GOT3 (cell line): ENCODE results near the gene CASD1.

ENCODE experiments used
- DNase-seq: peaks from one replicate; lab custom pipeline; 2025; ENCODE audit warnings: mixed read lengths; lab: John Stamatoyannopoulos, UW

CASD1 gene

DNA sequence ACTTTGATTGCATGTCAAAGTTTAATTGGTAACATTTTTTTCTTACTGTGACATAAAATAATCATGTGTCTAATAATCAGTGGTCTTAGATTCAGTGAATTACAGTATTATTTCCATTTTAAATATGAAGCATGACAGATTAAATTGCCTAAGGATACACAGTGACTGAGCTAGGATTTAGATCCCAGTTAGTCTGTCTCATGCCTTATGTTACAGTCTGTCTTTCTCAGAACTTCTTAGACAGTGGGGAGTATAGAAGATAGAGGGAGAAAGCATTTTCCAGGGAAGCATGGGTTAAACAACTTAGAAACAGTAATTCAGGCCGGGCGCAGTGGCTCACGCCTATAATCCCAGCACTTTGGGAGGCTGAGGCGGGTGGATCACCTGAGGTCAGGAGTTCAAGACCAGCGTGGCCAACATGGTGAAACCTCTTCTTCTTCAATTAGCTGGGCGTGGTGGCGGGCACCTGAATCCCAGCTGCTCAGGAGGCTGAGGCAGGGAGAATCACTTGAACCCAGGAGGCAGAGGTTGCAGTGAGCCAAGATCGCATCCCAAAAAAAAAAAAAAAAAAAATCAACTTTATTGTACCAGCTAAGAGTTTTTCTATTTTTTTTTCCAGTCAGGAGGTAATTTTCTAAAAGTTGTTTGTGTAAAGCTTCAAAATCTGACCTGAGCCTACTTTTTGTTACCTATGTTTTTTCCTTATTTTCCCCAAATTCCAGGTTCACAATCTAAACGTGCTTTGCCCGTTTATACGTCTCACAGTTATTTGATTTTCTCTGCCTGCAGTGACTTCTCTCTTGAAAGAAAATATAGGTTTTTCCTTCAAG lies 3.3 kb downstream of the CASD1 start:
- no peak for DNase-seq

DNA sequence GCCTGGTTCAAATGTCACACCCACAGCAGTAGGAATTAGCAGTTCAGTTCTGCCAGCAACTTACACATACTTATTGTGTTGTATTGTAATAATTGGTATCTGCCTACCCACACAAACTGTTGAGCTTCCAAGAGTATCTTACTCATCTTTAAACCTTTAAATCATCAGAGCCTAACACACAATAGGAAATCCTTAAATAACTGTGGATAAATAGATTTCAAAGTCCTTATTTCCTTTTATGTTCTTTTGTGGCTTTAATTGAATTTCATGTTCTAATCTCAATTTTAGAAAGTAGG lies 3.9 kb downstream of the CASD1 start:
- DNase-seq = no peak

DNA sequence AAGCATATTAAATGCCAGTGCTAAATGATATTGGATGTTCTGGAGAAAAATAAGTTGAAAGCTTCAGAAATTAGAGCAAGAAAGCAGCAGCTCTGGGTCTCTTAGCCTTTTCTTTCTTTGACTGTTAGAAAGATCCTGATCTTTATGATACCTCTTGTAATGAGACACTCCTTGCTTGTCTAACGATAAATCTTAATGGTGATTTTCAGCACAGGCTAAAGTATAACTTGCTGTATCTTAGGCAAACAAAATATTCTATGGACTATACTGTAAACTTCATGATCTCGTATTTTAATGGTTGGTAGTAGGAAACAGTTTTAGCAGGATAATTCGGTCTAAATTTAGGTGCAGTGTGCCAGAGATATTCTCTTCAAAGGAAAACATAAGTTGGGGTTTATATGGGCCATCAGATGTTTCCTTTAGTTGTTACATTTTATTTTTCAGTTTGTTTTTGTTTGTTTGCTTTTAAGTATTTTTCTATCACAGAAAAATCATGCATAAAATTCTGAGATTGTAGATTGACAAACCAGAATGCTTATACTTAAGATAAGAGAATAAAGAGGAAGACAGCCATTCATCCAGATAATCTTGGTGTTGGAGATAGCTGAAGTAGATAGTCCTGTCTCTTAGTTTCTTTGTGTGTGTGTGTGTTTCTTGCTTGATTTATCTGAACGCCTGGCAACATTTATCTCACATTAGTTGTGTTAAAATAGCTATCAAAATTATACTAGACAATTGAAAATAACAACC lies 4.7 kb downstream of the CASD1 start:
- DNase-seq = no peak

DNA sequence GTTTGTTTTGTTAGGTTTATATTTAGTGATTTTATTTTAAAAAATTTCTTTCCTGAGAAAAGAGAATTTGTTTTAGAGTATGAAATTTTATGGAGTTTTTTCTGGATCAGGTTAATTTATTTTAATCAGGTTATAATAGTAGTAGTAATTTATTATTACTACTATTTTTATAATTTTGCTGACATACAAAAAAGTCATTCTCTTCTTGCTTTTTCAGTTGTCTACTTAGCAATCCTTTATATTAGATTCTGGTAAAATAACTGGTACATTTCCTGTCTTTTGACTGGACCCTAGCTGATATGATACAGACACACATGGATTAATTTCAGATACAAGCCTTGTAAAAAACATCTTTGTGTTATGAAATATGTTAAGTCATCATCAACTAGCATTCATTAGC lies 5.3 kb downstream of the CASD1 start:
- DNase-seq = no peak

DNA sequence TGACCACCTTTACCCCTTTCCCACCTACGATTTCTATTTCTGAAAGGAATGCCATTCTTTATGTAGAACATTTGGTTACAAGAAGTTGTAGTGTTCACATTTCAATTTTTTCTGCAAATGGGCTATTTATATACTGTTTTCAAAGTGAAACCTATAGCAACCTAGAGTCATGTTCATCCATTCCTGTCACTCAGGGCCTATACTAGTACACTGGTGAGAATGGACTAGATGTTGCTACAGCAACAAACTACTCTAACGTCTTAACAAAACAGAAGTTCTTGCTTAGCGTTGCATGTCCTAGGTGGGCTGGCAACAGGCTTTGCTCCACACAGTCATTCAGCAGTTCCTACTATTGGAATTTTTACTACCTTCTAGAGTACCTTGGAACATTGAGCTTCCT lies 16.3 kb downstream of the CASD1 start:
- DNase-seq = no peak

DNA sequence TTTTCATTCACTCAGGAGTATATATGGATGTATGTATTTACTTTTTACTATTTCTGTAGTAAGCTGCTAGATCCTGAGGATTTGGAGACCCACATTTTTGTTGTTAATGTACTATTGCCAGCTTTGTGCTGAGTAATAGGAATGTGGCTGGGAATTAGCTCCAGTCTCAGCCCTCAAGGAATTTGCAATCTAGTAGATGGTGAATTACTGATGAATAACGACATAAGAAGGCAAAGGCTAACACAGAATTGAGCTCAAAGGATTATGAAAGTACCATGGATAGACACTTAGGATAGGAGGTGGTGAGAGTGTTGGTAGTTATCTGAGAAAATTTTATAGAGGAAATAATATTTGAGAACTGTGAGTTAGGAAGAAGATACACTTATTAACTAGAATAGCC lies 19.9 kb downstream of the CASD1 start:
- DNase-seq = no peak

DNA sequence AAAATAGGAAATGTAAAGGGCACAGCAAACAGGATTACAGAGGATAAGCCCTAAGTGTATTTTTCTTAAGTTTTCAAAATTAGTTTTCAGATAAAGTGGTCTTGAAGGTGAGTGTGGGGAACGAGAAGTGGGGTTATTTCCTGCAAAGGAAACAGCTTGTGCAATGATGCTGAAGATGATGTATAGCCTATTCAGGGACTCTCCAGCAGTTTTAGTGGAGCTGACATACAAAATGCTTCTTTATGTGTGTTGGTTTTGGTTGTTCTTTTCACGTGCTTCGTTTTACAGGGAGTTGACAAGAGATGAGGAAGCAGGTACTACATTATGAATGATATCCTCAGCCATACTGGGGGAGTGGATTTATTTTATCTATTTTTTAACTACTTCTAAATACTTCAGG lies 20.5 kb downstream of the CASD1 start:
- DNase-seq = no peak

DNA sequence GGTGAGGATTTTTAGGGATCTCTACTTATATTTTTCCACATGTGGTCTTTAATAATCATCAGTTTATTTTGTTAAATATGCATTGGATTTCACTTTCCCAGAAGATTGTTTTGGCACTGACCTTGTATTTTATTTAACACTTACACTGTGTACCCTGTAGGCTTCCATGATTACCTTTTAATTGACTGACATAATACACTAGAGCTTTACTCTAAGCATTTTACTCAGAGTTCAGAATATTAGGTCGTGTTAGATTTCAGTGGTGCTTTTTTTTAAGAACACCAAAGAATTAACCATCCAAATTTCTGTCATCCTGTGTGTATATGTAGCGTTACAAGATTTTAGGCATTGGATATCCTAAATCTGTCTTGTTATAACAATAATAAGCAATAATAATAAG lies 23.1 kb downstream of the CASD1 start:
- no peak for DNase-seq

DNA sequence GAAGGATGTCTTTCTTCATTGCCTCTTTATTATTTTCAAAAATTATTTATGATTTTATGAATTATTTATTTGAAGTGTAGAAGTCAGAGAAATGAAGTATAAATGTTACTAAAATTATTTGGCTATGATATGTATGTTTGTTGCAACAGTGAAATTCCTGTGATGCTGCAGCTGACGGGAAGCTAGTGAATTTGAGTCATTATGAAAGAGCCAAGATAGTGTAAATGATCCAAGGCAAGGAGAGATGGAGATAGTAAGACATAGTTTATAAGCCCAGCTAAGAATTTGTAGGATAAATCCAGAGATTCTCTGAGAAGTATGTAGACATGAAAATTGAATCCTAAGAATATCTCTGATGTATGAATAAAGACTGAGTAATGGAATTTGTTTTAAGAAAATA lies 30.8 kb downstream of the CASD1 start:
- no peak for DNase-seq

DNA sequence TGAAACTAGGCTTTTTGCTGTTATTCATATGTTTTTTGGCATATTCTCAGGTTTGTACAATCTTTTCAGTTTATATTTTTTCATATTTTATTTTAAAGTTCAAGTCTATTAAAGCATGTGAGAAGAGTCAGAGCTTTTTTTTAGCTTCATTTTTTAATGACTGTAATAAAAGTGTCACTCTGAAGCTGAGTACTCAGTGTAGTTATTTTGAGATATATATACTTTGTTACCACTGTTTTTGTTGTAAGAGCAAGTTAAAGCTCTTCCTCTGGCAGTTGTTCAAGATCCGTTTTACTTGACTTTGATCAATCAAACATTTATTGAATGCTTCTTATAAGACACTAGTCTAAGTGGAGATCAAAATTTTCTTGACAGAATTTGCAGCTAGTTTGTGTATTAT lies 37.5 kb downstream of the CASD1 start:
- no peak for DNase-seq

DNA sequence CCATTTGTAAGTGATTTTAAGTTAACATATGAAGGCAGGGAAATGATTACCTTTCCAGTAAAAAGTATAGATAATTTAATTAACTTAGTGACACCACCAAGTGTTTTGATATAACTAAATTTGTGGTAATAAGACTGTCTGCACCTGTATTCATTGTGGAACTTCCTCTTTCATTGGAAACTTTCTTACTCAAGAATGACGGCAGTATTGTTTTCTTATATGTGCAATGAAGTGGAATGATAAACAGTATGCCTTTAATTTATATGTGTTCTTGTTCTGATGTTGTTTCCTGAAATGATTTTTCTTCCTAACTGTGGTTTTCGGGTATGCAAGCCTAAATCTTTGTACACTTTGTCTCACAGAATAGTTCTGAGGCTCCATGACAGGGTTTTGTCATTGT lies 46.4 kb downstream of the CASD1 start:
- DNase-seq = no peak

DNA sequence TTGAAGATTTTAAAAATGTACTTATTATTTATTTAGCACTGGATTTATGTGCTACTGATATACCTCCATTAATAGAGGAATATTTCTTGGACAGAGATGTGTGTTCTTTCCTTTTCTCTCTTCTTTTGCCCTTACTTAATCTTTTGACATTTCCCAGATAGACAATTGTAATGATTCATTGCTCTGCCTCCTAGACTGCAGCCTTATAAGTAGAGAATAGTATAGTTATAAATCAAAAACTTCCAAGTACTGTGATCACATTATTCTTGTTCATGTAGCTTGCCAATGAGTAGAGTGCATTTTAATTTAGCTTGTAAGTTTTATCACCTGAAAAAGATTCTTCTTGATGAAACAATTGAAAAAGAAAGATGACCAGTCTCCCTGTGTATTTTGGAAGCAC lies 47.6 kb downstream of the CASD1 start:
- DNase-seq = no peak

DNA sequence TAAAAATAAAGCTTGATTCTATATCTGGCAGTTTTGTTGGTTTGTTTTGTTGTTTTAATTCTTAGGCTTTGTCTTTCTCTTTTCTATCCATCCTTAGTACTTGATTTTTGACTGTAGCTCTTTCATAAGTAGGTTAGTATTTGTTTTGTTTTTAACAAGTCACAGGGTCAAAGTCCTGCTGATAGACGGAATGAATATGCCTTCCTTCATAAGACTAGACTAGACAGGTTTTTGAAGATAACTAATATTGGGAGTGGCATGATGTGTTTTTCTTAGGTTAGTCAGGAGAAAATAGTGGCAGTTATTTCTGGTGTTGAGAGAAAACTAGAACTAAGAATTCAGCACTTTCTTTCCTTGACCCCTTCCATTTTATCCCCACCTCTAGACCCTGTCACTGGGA lies 50.4 kb downstream of the CASD1 start:
- no peak for DNase-seq

DNA sequence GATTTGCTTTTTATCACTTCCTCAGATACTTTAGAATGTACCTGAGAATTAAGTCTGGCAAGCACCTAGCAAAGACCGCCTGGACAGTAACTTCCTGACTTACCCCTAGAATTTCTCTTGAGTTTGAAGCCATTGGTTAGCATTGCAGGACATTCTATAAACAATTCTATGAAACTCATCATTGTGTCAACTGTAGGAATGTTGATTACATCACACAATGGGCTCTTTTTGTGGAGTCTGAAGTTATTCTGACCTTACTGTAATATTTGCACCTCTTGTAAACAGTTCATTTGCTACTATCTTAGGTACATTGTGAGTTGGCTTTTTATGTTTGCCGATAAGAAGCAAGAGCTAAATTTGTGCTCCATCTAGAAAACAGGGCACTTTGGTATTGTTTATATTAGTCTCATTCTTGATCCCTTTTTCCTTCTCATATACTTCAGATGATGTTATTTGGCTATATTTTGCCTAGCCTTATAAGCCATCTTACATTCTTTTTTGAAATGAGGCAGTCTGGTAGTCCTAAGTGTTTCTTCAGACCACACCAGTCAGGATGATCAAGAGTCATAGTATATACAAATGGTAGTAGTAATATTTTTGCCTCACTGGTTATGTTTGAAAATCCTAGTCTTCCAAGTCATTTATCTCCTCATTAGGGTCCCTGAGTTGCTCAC lies 52.4 kb downstream of the CASD1 start:
- DNase-seq = no peak

DNA sequence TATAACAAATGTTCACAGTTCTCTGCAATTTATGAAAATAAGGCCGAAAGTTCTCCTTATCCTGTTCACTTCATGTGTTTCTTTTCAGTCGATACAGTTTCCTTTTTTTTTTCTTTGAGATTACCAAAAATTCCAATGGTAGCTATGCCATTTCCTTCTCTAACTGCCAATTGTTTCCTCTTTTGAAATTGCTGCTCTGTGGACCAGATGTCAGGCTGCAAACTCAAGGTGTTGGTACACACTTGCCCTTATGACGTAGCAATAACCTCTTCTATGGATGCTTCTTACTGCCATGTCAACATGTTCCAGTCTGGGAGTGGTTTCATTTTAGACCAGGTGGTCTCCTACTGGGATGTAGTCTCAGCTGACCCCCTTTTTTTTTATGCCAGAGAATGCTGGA lies 52.9 kb downstream of the CASD1 start:
- no peak for DNase-seq

DNA sequence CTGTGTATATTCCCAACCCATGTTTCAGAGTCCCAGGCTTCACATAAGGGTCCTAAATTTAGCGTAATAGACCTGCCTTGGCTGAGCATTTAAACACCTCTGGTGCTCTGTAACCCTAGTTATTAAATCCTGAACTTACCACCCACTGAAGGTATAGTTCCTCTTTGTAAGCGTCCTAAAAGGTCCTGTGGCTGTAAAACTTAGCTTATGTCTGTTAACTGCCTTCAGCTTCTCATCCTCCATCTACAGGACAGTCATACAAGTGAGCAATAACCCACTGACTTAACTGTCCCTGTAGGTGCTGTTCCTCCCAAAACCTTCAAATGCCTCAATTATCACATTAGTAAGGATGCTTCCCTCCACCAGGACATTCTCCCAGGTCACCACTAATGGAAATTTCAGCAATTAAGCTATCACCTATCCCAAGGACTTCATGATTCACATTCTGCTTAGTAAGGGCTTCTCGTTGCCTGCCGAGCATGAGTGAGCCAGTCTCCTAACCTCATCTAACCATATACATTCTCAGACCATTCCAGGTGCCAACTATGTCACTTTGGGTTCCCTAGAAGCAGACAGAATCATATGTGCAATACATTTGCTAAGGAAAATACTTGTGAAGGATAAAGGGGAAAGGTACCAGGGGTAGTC lies 55.8 kb downstream of the CASD1 start:
- no peak for DNase-seq

DNA sequence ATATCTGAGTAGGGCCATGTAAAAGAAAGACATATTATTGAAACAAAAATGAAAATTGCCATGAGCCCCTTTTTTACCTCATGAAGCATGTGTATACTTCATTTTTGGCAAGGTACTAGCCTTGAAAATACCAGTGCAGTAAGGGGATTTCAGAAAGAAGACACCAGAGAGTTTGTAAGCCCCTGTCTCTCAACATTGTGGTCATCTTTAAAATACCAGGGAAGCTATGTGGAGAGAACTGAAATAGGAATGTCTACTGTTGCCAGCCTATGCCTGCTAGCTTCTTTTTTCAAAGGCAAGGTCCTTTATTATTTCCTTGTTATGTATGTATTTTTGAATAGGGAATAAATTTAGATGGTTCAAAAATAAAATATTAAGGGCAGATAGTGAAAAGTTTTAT lies 57.8 kb downstream of the CASD1 start:
- DNase-seq = no peak

DNA sequence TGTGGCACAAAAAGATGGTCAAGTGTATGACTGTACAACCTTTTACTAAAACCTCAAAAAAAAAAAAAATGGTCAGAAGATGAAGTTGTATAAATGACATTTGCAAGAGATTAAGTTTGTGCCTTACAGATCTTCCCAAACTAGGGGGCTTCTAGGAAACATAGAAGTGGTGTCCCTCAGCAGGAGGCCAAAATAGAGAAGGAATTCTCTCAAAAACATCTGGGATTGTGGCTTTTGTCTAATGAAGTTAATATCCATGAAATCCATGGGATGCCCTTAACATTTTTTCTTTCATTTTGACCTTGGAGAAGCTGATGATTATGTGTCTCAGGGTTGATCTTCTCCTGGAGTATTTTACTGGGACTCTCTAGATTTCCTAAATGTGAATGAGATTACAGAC lies 62.2 kb downstream of the CASD1 start:
- no peak for DNase-seq

DNA sequence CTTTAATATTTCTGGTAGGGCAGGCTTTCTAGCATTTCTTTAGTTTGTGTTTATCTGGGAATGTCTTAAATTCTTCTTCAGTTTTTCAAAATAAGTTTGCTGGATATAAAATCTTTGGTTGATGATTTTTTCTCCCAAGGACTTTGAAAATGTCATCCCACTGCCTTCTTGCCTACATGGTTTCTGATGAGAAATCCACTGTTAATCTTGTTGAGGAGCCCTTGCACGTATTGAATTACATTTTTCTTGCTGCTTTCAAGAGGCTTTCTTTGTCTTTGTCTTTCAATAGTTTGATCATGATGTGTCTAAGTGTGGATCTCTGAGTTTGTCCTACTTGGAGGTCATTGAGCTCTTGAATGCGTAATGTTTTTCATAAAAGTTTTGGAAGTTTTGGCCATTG lies 66.0 kb downstream of the CASD1 start:
- DNase-seq = no peak

DNA sequence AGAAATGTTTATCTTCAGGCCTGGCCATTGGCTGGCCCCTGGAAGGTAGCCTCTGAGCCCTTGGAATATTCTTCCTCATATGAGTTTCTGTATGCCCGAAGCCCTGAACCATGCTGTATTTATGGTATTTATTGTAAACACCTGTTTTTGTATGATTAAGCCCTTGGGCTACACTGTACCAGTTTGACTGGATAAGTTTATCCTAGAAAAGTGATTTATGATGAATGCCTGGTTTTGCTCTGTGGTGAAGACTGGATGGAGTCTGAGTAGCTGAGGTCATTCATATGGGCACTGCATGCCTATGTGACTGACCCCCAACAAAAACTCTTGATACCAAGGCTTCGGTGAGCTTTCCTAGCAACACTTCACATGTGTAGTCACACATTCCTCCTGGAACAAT lies 66.7 kb downstream of the CASD1 start:
- DNase-seq = no peak

DNA sequence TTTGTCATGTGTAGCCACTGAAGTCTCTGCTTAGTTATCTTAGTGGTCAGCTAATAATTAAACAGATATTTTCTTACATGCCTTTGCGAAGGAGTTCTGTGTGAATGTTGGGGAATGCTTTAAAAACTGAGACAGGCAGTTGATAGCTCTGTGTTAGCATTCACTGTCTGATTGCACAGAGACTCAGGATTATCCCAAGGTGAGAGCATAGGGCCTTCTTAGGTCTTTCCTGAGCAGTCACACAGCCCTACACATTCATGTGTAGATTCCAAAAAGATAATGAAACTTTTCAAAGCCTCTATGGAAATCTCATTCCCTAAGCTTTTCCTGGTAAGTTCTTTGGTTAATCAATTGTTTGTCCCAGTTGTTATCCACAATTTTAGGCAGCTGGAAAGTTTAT lies 67.7 kb downstream of the CASD1 start:
- no peak for DNase-seq

DNA sequence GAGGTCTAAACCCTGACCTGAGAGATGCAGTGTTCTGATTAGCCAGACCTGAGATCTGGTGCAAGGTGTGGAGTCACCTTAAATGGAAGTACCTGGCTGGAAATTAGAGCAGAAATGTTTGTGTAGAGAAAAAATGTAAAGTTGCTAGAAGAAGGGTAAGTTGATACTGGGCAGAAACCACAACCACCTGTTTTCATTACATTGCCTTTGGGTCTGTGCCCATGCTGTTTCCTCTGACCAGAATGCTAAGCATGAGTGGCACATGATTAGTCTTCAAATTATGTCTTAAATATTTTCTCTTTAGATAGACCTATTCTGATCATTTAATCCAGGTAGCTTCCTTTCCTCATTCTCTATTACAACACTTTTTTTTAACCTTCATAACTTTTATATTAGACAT lies 69.0 kb downstream of the CASD1 start:
- DNase-seq = no peak

DNA sequence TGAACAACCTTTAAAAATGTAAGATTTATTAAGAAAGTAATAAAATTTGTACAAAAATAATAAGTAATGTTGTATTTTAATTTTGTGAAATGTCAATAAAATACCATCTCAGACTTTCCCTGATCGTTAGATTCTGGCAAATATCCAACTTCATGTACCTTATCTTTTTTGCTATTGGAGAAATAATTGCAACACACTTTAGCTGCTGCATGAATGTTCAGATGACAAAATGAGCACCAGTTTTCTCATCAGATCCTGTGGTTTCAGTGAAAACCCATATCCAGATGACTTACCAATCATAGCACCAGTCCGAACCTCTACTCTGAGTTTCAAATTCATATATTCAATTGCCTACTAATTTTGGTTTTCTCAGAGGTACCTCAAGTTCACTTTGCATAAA lies 69.9 kb downstream of the CASD1 start:
- no peak for DNase-seq
